Activated CD8-positive, alpha-beta memory T cell treated with anti-CD3 and anti-CD28 coated beads for 4 hours (primary cell): ENCODE data around the gene MAGOHB.
A peak's percentile ranks its signal among the peaks of the same experiment; 100 is the strongest.
"Not testable (repeated sequence)": the region's sequence is repeated elsewhere in the genome, so short reads cannot be mapped to it uniquely, and the experiment has no call there.

ENCODE experiments used
- DNase-seq, 2 donors: peaks; one replicate each; pipeline ENCODE4 v3.0.0-alpha.2; 2020; ENCODE audit warnings: low read depth in 2 of 2

MAGOHB gene

GRCh38 chr12:10613349-10614055 is at the start of gene MAGOHB:
Gene MAGOHB (minus strand): TSS chr12:10613609. CDS start chr12:10613532, 77 bp downstream.
- DNase-seq, result peak; percentile 95 to 99

- DNase-seq, result no peak
Measured at GRCh38 chr12:10661338-10661737, 47.9 kb upstream of the MAGOHB start.

DNA sequence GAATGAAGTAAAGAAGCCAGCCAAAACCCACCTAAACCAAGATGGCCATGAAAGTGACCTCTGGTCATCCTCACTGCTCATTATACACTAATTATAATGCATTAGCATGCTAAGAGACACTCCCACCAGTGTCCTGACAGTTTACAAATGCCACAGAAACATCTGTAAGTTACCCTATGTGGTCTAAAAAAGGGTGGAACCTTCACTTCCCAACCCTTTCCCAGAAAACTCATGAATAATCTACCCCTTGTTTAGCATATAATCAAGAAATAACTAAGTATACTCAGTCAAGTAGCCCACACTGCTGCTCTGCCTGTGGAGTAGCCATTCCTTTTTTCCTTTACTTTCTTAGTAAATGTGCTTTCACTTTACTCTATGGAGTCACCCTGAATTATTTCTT is 40.6 kb upstream of the MAGOHB start:
- DNase-seq, result no peak

DNA sequence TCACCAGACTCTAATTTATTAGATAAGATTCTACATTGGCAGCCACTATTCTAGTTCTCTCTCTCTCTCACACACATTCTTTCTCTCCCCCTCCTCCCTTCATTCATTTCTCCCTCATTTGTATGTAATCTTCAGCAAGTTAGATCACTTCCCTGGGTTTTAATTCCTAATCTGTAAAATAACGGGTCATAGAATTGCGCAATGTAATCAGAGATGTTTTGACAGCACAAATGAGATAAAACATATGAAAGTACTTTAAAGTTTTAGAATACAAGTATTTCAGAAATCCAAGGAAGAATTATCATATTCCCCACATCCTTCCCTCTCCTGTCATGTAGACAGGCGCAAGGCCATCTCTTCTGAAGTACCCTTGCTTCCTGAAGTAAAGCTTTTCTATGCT is 38.8 kb upstream of the MAGOHB start:
- DNase-seq, result no peak

DNA sequence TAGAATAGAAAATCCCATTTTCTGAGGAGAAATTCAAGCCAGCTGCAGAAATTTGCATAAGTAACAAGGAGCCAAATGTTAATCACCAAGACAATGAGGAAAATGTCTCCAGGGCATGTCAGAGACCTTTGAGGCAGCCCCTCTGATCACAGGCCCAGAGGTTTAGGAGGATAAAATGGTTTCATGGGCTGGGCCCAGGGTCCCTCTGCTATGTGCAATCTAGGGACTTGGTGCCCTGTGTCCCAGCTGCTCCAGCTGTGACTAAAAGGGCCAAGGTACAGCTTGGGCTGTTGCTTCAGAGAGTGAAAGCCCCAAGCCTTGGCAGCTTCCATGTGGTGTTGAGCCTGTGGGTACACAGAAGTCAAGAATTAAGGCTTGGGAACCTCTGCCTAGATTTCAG is 33.2 kb upstream of the MAGOHB start:
- not testable (repeated sequence) for DNase-seq

DNA sequence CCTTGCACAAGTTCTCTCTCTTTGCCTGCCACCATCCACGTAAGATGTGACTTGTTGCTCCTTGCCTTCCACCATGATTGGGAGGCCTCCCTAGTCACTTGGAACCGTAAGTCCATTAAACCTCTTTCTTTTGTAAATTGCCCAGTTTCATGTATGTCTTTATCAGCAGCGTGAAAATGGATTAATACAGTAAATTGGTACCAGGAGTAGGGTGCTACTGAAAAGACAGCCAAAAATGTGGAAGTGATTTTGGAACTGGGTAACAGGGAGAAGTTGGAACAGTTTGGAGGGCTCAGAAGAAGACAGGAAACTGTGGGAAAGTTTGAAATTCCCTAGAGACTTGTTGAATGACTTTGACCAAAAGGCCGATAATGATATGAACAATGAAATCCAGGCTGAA is 32.5 kb upstream of the MAGOHB start:
- no peak for DNase-seq

DNA sequence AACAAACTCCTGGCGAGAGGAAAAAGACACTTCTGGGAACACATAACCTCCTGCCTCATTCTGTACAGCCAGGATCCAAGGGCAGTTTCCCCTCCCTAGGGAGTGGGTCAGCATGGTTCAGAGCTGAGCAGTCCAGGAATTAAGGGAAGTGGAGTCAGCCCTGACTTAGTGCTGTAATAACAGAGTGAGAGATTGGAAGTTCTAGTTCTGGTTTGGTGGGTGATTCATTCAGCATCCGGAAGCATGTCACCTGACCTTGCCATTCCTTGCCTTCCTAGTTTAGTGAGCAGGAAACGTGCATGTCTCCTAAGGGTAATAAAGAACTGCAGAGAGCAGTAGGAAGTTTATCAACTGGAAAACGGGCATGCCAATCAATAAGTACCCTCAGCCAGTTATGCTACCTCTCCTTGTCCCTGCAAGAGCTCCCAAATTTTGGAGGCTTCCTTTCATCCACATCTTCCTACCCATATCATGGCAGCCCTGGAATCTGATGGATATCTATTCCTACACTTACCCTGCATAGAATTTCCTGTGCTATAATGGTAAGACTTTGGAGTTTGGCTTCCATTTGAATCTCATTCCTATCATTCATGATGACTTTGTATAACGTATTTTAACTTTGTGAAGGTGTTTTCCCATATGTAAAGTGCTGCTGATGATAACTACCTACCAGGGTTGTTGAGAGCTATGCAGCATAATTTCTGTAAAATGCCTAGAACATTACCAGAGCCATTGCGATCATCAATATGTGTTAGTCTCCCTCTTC is 28.5 kb upstream of the MAGOHB start:
- no peak for DNase-seq

- DNase-seq, result no peak
Measured at GRCh38 chr12:10638728-10639127, 25.3 kb upstream of the MAGOHB start.

- no peak for DNase-seq
Measured at GRCh38 chr12:10636611-10637010, 23.2 kb upstream of the MAGOHB start.

- DNase-seq, result no peak
Measured at GRCh38 chr12:10636124-10636523, 22.7 kb upstream of the MAGOHB start.

DNA sequence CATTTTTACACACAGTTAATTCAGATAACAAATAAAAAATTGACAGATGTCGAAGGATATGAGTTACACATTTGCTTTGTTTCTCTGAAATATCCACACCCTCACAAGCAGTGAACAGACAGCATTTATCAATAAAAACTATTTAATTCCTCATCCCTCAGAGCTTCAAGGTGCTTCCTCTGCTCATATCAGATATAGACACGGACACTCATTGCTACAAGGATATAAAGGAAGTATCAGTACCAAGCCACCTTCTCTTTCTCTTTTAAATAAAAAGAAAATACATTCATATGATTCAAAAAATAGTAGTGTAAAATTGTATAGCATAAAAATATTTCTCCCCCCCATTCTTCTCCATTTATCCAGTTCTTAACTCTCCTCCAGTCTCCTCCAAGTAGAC is 21.9 kb upstream of the MAGOHB start:
- no peak for DNase-seq

- DNase-seq, result no peak
Measured at GRCh38 chr12:10634427-10634826, 21.0 kb upstream of the MAGOHB start.

DNA sequence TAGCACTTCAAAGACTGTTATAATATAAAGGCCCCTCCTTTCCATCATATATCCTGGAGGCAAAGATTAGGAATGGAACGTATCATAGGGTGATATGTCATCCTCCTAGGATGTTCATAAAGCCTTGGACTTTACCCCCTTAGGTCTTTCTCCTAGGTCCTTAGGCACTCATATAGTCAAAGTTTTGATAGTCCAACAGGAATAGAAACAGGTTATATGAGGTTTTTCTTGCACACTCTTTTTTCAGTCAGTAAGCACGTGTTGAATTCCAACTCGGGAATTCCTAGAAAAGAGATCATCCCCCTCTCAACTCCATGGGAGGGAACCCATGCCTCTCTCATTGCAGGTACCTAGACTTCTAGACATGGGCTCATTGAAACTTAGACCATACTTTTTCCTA is 20.1 kb upstream of the MAGOHB start:
- DNase-seq, result no peak

- DNase-seq, result no peak
Measured at GRCh38 chr12:10632226-10632625, 18.8 kb upstream of the MAGOHB start.

DNA sequence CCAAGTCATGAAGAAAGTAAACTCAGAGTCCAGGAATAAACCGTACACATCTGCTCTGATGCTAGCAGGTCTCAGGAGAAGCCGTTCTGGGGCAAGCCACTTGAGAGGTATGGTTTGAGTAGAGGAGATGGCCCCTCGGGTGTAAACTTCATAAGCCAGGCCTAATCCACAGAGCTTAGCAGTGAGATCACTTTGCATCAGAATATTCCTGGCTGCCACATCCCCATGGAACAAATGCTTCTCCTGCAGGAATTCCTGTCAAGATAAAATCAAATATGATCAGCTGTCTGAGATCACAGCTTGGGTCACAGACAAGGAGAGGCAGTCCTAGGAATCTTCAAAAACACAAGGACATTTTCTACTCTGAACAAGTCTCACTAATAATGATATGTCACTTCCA is 11.2 kb upstream of the MAGOHB start:
- no peak for DNase-seq

DNA sequence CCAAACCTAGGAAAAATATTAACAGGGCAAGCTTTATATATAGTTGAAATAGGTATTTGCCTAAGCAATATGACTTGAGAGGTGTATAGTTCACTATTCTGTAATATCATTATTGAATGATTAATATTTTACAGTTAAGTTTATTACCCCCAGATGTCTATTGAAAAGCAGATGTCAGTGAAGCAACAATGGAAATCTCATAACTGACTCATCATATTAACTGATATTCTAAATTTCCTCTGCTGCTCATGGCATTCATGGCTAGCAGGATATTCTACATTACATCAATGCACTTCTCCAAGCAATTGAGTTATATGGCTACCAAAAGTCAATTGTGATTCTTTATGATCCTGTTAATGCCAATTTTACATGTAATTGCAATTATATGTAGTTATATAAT is 9.7 kb upstream of the MAGOHB start:
- DNase-seq, result no peak

DNA sequence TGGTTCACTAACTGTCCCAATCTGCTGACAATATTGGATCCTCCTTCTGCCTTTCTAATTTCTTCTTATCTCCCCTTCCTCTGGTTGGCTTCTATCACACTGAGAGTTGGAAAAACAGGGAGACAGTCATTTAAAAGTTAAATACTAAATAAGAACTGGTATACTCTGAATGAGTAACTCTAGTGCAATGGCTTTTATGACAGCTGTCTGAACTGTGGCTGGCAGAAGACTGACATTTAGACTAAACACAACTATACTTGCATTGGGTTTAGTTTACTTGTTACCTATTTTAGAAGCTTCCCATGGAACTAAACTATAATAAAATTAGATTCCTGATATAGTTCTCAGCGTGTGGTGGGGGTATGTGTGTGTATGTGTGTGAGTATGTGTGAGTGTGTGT is 7.9 kb upstream of the MAGOHB start:
- DNase-seq, result no peak

GRCh38 chr12:10620078-10620779 is 6.8 kb upstream of the MAGOHB start:
- DNase-seq, result no peak

DNA sequence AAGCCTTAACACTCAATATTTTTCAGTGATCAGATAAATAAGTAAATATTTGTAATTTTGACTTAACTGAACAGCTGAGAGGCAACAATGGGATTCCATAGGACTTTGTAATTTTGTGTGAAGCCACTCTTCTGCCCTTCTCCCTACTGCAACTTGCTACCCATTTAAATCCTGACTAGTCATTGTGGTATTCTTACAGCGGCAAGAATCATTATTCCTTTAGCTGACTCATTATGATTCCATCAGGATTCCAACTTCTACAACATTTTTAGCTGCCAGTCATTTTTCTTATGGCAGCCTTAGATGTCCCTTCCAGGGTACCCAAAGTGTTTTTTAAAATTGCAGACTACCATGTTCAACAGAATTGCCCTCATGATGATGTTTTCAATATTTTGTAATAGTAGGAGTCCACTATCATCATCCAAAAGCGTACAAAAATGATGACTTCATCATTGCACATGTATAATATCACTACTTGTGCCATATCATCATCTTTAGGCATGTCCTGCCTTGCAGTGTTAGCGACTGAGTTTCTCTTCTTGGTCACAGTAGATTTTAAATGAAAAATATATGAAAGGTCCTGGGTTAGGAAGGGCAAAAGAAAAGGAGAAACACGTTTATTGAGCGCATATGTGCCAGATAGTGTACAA is 5.1 kb upstream of the MAGOHB start:
- no peak for DNase-seq

GRCh38 chr12:10617863-10618262 is 4.5 kb upstream of the MAGOHB start:
- no peak for DNase-seq

DNA sequence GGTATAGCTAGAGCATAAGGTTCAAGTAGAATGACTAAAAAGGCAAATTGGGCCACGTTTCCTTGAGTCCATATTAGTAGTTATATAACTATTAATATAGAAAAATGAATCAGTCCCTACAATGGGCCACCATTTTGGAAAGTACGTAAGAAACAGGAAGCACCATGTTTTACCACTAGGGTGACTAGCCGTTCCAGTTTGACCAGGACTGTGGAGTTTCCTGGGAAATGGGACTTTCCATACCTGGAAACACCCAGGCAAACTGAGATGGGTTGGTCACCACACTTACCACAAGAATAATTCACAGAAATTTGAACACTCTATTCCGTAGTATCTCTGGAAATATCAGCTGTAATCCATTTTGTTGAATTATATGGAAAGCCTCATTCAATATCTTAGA is 2.1 kb upstream of the MAGOHB start:
- DNase-seq, result no peak

- DNase-seq, result no peak
Measured at GRCh38 chr12:10614056-10614370, 604 bp upstream of the MAGOHB start.

DNA sequence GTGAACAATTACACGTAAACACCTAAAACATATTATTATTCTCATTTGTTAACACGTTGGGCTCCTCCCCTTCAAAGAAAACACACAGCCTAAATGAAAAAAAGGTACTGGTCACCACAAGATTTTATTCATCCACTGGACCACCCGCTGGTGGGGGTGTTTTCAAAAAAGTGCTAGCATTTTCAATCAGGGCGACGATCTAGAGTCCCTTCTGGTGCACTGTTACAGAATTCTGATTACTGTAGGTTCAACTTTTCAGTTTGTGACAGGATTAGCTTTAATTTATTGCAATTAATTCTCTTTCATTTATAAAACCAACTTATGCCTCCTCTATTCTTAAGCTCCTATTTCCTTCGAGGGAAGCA is 443 bp downstream of the MAGOHB start:
- no peak for DNase-seq
